ENCODE results near the gene PCSK4. TPM values are rescaled to one million over a fixed set of nuclear protein-coding genes. Genes with fewer than 3 reads are reported as not detected.

PCSK4 gene
- total and polyA plus RNA-seq, 9 of the 15 experiments (the other 6 are each of a cell fraction or from before 2014, with no cell fraction given): 0.01 to 9.1 (median 2.1) TPM; not detected in 1

DNA sequence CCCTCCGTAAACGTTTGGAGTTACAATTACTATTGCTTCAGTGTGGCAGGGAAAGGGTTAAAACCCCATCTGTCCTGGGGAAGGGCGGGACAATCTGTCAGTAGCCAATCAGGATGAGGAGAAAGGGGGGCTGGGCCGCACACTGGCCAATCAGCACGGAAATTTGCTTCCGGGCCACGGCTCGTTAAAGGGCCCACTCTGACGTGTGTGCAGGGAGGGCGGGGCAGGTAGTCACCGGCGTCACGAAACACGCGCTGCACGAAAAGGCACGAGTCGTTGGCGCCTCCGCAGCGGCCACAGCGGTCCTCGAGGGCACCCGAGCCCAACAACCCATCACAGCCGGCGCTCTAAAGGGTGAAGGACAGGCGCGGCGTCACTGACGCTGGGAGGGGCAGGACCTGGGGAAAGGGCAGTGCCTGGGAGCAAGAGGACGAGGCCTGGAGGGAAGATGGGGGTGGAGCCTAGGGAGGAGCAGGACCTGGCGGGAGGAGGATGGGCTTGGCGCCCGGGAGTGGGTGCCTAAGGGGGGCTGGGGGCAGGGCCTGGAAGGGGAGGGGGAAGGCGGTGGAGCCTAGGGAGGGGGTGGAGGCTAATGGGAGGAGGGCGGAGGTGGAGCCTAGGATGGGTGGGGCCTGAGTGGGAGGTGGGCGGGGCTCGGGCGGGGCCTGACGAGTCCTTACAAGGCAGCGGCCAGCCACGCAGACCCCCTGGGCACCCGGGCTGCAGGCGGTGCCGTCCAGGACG is 17.8 kb upstream of the PCSK4 start (continued):
- TF ChIP-seq, protein P1, sequence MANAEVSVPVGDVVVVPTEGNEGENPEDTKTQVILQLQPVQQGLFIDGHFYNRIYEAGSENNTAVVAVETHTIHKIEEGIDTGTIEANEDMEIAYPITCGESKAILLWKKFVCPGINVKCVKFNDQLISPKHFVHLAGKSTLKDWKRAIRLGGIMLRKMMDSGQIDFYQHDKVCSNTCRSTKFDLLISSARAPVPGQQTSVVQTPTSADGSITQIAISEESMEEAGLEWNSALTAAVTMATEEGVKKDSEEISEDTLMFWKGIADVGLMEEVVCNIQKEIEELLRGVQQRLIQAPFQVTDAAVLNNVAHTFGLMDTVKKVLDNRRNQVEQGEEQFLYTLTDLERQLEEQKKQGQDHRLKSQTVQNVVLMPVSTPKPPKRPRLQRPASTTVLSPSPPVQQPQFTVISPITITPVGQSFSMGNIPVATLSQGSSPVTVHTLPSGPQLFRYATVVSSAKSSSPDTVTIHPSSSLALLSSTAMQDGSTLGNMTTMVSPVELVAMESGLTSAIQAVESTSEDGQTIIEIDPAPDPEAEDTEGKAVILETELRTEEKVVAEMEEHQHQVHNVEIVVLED (CRISPR knock-in tag; IDR thresholded peaks at IDR 0.05): peak; percentile 57
- TF ChIP-seq MAFF (IDR thresholded peaks at IDR 0.05; ENCODE audit: low read length) (no peak), ZNF717 (CRISPR knock-in tag; IDR thresholded peaks at IDR 0.05) (no peak), ZKSCAN3 (CRISPR knock-in tag; IDR thresholded peaks at IDR 0.05) (no peak), SMAD2 (IDR thresholded peaks at IDR 0.05; ENCODE audit: low read depth, low read length) (no peak), ZNF23 (CRISPR knock-in tag; IDR thresholded peaks at IDR 0.05) (no peak), SPI1 (IDR thresholded peaks at IDR 0.05; ENCODE audit: borderline replicate concordance, low read depth, low read length) (no peak), RFX5 (IDR thresholded peaks at IDR 0.05; ENCODE audit: low read depth, low read length) (no peak), TEAD2 (tag; IDR thresholded peaks at IDR 0.05) (no peak), SFPQ (IDR thresholded peaks at IDR 0.05; ENCODE audit: low read depth, low read length) (no peak), HCFC1 (IDR thresholded peaks at IDR 0.05; ENCODE audit: low read depth, low read length) (no peak), ZNF253 (CRISPR knock-in tag; conservative IDR thresholded peaks at IDR 0.05) (no peak), ETV5 (CRISPR knock-in tag; IDR thresholded peaks at IDR 0.05; ENCODE audit: low read depth) (0 out of 2 replicates have a peak, but pooled peaks have one; percentile 47), CBX8 (IDR thresholded peaks at IDR 0.05; ENCODE audit: borderline replicate concordance, extremely low read depth, low read depth, low read length, poor library complexity, severe bottlenecking) (no peak), ZNF347 (CRISPR knock-in tag; IDR thresholded peaks at IDR 0.05; ENCODE audit: low read depth) (no peak), ILK (tag; IDR thresholded peaks at IDR 0.05; ENCODE audit: borderline replicate concordance, low read depth) (no peak), HDAC2 (IDR thresholded peaks at IDR 0.05) (peak; percentile 80), FOXP1 (CRISPR knock-in tag; IDR thresholded peaks at IDR 0.05) (peak; percentile 75; the same call in 1 of the 2 replicates), SIX5 (IDR thresholded peaks at IDR 0.05; ENCODE audit: borderline replicate concordance in 1 of 2, insufficient read depth in 1 of 2, low read depth in 1 of 2, low read length in 2 of 2) (no peak), ELF1 (tag; IDR thresholded peaks at IDR 0.05) (peak; percentile 93)
- TF ChIP-seq, protein P2, sequence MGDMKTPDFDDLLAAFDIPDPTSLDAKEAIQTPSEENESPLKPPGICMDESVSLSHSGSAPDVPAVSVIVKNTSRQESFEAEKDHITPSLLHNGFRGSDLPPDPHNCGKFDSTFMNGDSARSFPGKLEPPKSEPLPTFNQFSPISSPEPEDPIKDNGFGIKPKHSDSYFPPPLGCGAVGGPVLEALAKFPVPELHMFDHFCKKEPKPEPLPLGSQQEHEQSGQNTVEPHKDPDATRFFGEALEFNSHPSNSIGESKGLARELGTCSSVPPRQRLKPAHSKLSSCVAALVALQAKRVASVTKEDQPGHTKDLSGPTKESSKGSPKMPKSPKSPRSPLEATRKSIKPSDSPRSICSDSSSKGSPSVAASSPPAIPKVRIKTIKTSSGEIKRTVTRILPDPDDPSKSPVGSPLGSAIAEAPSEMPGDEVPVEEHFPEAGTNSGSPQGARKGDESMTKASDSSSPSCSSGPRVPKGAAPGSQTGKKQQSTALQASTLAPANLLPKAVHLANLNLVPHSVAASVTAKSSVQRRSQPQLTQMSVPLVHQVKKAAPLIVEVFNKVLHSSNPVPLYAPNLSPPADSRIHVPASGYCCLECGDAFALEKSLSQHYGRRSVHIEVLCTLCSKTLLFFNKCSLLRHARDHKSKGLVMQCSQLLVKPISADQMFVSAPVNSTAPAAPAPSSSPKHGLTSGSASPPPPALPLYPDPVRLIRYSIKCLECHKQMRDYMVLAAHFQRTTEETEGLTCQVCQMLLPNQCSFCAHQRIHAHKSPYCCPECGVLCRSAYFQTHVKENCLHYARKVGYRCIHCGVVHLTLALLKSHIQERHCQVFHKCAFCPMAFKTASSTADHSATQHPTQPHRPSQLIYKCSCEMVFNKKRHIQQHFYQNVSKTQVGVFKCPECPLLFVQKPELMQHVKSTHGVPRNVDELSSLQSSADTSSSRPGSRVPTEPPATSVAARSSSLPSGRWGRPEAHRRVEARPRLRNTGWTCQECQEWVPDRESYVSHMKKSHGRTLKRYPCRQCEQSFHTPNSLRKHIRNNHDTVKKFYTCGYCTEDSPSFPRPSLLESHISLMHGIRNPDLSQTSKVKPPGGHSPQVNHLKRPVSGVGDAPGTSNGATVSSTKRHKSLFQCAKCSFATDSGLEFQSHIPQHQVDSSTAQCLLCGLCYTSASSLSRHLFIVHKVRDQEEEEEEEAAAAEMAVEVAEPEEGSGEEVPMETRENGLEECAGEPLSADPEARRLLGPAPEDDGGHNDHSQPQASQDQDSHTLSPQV (IDR thresholded peaks at IDR 0.05): no peak
